ENCODE results near the gene ADAM12.

Gene ADAM12

GRCh38 chr10:126233182-126234148 is 154.8 kb downstream of the ADAM12 start:
- no peak for FAIRE-seq

- FAIRE-seq = no peak
Observed at GRCh38 chr10:126230587-126230986, 157.7 kb downstream of the ADAM12 start.

- FAIRE-seq = no peak
Observed at GRCh38 chr10:126229686-126230085, 158.6 kb downstream of the ADAM12 start.

- no peak for FAIRE-seq
Observed at GRCh38 chr10:126227762-126228134, 160.5 kb downstream of the ADAM12 start.

GRCh38 chr10:126226988-126227761 is 161.1 kb downstream of the ADAM12 start:
- no peak for FAIRE-seq

GRCh38 chr10:126226205-126226604 is 162.1 kb downstream of the ADAM12 start:
- no peak for FAIRE-seq

GRCh38 chr10:126225672-126226008 is 162.6 kb downstream of the ADAM12 start:
- no peak for FAIRE-seq

- FAIRE-seq = no peak
Observed at GRCh38 chr10:126224967-126225671, 163.2 kb downstream of the ADAM12 start.

- no peak for FAIRE-seq
Observed at GRCh38 chr10:126223512-126224067, 164.7 kb downstream of the ADAM12 start.

GRCh38 chr10:126222736-126223511 is 165.4 kb downstream of the ADAM12 start:
- no peak for FAIRE-seq

GRCh38 chr10:126221874-126222273 is 166.4 kb downstream of the ADAM12 start:
- no peak for FAIRE-seq

GRCh38 chr10:126218778-126219649 is 169.3 kb downstream of the ADAM12 start:
- FAIRE-seq = no peak

- no peak for FAIRE-seq
Observed at GRCh38 chr10:126218174-126218573, 170.1 kb downstream of the ADAM12 start.

- FAIRE-seq = no peak
Observed at GRCh38 chr10:126216632-126216961, 171.7 kb downstream of the ADAM12 start.

GRCh38 chr10:126215746-126216631 is 172.3 kb downstream of the ADAM12 start:
- no peak for FAIRE-seq

- FAIRE-seq = no peak
Observed at GRCh38 chr10:126214679-126215078, 173.6 kb downstream of the ADAM12 start.

- FAIRE-seq = no peak
Observed at GRCh38 chr10:126214021-126214420, 174.3 kb downstream of the ADAM12 start.

- no peak for FAIRE-seq
Observed at GRCh38 chr10:126212738-126213137, 175.5 kb downstream of the ADAM12 start.

- FAIRE-seq = no peak
Observed at GRCh38 chr10:126210051-126210651, 178.1 kb downstream of the ADAM12 start.

GRCh38 chr10:126209451-126209850 is 178.8 kb downstream of the ADAM12 start:
- no peak for FAIRE-seq

Measured in colon (tissue), 2 donors.